Upper lobe of right lung (tissue), 1 donor: Measurements from ENCODE around the gene TPD52L2. TPM values are rescaled to one million over a fixed set of nuclear protein-coding genes. Genes with fewer than 3 reads are reported as not detected.

Source experiments
- ATAC-seq: fragments of 200-7000 bp; cut with Tn5 transposase; one replicate; pipeline ENCODE4 v1.9.1; 2020; ENCODE audit warnings: mild to moderate bottlenecking, moderate library complexity
- DNase-seq: peaks from one replicate; pipeline ENCODE4 v3.0.0-alpha.2; 2020
- H3K27ac ChIP-seq: fragments of 200-600 bp; one replicate; pipeline ENCODE4 v1.8.0; 2022
- H3K27me3 ChIP-seq: fragments of 200-600 bp; one replicate; pipeline ENCODE4 v1.8.0; 2022; ENCODE audit warnings: mild to moderate bottlenecking
- H3K36me3 ChIP-seq: fragments of 200-600 bp; one replicate; pipeline ENCODE4 v1.8.0; 2022
- H3K4me1 ChIP-seq: fragments of 200-600 bp; one replicate; pipeline ENCODE4 v1.8.0; 2022
- H3K4me3 ChIP-seq: fragments of 200-600 bp; one replicate; pipeline ENCODE4 v1.8.0; 2022; ENCODE audit warnings: mild to moderate bottlenecking
- H3K9me3 ChIP-seq: fragments of 200-600 bp; one replicate; pipeline ENCODE4 v1.8.0; 2022
- CTCF ChIP-seq: fragments of 200-600 bp; IDR thresholded peaks from one replicate; pipeline ENCODE4 v1.8.0; 2022; ENCODE audit warnings: antibody characterized with exemption
- intact Hi-C: fragments of 100-400 bp; cut with DNase I; formaldehyde crosslinking; loops from one replicate; pipeline ENCODE4 v1.11.0; 2022
- total RNA-seq: library from RNA; stranded (reverse); fragmentation: NEBNext Ultra II Directional; extraction: Animal tissue kit (Norgen Biotek cat#: 25700); gene quantifications from one replicate; pipeline ENCODE4 v1.2.1, GENCODE V29; 2021
- donor health status: DM: no; HTN: yes; CAD: no; lungs with severe emphysema.

Gene TPD52L2
- total RNA-seq, 1 donor from 2014 or later, result 81.5 TPM

GRCh38 chr20:63837479-63837878, 27.6 kb upstream of the TPD52L2 start:
- ATAC-seq, result no peak
- H3K9me3 ChIP-seq, result no peaks in the 10 kb centered on the region

GRCh38 chr20:63839620-63840019, 25.4 kb upstream of the TPD52L2 start:
- H3K27ac ChIP-seq, result no peak overlapping the region
- no peak for DNase-seq

More at GRCh38 chr20:63837479-63837878, 27.6 kb upstream of the TPD52L2 start:
- Histone ChIP-seq H3K27ac (no peak overlapping the region), H3K4me1 (peaks cover 19% of the 10 kb centered on the region), H3K36me3 (no peaks in the 10 kb centered on the region), H3K27me3 (no peaks in the 10 kb centered on the region), H3K4me3 (no peak overlapping the region)
- intact Hi-C loops, result no loop called here
- no peak for DNase-seq
- no peak for TF ChIP-seq CTCF

GRCh38 chr20:63840405-63840828, 24.7 kb upstream of the TPD52L2 start:
- H3K9me3 ChIP-seq, result no peaks in the 10 kb centered on the region
- DNase-seq, result no peak
- no peak for TF ChIP-seq CTCF
- no peak for ATAC-seq
- H3K4me1 ChIP-seq, result peaks cover 5% of the 10 kb centered on the region
- no peaks in the 10 kb centered on the region for H3K36me3 ChIP-seq
- H3K4me3 ChIP-seq, result no peak overlapping the region
- no peak overlapping the region for H3K27ac ChIP-seq
- intact Hi-C loops, result no loop called here
- peaks cover 9% of the 10 kb centered on the region for H3K27me3 ChIP-seq

More at GRCh38 chr20:63839620-63840019, 25.4 kb upstream of the TPD52L2 start:
- Histone ChIP-seq H3K9me3 (no peaks in the 10 kb centered on the region), H3K27me3 (peaks cover 8% of the 10 kb centered on the region), H3K36me3 (no peaks in the 10 kb centered on the region), H3K4me1 (peaks cover 7% of the 10 kb centered on the region), H3K4me3 (no peak overlapping the region)
- no peak for ATAC-seq
- no peak for TF ChIP-seq CTCF
- intact Hi-C loops, result no loop called here

- intact Hi-C loops, result no loop called here
- DNase-seq (no peak), ATAC-seq (no peak)
- H3K27ac ChIP-seq, result no peak overlapping the region
- no peak overlapping the region for H3K4me3 ChIP-seq
- TF ChIP-seq CTCF, result no peak
- no peaks in the 10 kb centered on the region for H3K9me3 ChIP-seq
- H3K36me3 ChIP-seq, result no peaks in the 10 kb centered on the region
- peaks cover 19% of the 10 kb centered on the region for H3K4me1 ChIP-seq
- H3K27me3 ChIP-seq, result peaks cover 17% of the 10 kb centered on the region
Measured at GRCh38 chr20:63842258-63842657, 22.8 kb upstream of the TPD52L2 start.

- intact Hi-C loops, result no loop called here
- Histone ChIP-seq H3K36me3 (no peaks in the 10 kb centered on the region), H3K4me1 (peaks cover 26% of the 10 kb centered on the region), H3K9me3 (no peaks in the 10 kb centered on the region), H3K27ac (no peak overlapping the region), H3K27me3 (peaks cover 17% of the 10 kb centered on the region), H3K4me3 (no peak overlapping the region)
- ATAC-seq, result no peak
- TF ChIP-seq CTCF, result no peak
- DNase-seq, result no peak
Measured at GRCh38 chr20:63843222-63843621, 21.8 kb upstream of the TPD52L2 start.

- H3K9me3 ChIP-seq, result no peaks in the 10 kb centered on the region
- intact Hi-C loops, result no loop called here
- no peak for TF ChIP-seq CTCF
- H3K4me1 ChIP-seq, result peaks cover 26% of the 10 kb centered on the region
- ATAC-seq (no peak), DNase-seq (no peak)
- no peak overlapping the region for H3K4me3 ChIP-seq
- H3K27ac ChIP-seq, result no peak overlapping the region
- peaks cover 17% of the 10 kb centered on the region for H3K27me3 ChIP-seq
- H3K36me3 ChIP-seq, result no peaks in the 10 kb centered on the region
Measured at GRCh38 chr20:63843778-63844177, 21.3 kb upstream of the TPD52L2 start.
